ENCODE results near the gene TMEM258.

The TMEM258 gene

GRCh38 chr11:61810671-61811175 is 18.3 kb upstream of the TMEM258 start:
- TF ChIP-seq, protein P1, sequence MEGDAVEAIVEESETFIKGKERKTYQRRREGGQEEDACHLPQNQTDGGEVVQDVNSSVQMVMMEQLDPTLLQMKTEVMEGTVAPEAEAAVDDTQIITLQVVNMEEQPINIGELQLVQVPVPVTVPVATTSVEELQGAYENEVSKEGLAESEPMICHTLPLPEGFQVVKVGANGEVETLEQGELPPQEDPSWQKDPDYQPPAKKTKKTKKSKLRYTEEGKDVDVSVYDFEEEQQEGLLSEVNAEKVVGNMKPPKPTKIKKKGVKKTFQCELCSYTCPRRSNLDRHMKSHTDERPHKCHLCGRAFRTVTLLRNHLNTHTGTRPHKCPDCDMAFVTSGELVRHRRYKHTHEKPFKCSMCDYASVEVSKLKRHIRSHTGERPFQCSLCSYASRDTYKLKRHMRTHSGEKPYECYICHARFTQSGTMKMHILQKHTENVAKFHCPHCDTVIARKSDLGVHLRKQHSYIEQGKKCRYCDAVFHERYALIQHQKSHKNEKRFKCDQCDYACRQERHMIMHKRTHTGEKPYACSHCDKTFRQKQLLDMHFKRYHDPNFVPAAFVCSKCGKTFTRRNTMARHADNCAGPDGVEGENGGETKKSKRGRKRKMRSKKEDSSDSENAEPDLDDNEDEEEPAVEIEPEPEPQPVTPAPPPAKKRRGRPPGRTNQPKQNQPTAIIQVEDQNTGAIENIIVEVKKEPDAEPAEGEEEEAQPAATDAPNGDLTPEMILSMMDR (conservative IDR thresholded peaks at IDR 0.05; ENCODE audit: low read depth, low read length): no peak
- Histone ChIP-seq H3K36me3 (ENCODE audit: insufficient read depth) (no peaks in the 10 kb centered on the region), H3K79me2 (ENCODE audit: insufficient read depth, low read depth) (no peaks in the 10 kb centered on the region), H3K4me1 (ENCODE audit: low read depth, poor library complexity, severe bottlenecking) (no peaks in the 10 kb centered on the region), H3K27me3 (ENCODE audit: insufficient read depth, low read depth) (no peaks in the 10 kb centered on the region), H2AFZ (ENCODE audit: low read depth) (no peak overlapping the region), H3K27ac (no peak overlapping the region), H3K9ac (no peak overlapping the region), H4K20me1 (ENCODE audit: insufficient read depth) (no peaks in the 10 kb centered on the region), H3K4me2 (no peak overlapping the region), H3K4me3 (IDR thresholded peaks at IDR 0.05; ENCODE audit: insufficient read depth, low read depth, low read length) (no peak overlapping the region)

- no peaks in the 10 kb centered on the region for H3K4me1 ChIP-seq (ENCODE audit: low read depth, poor library complexity, severe bottlenecking)
- no peaks in the 10 kb centered on the region for H3K79me2 ChIP-seq (ENCODE audit: insufficient read depth, low read depth)
- no peak overlapping the region for H3K27ac ChIP-seq
- H3K4me2 ChIP-seq: no peak overlapping the region
- H2AFZ ChIP-seq (ENCODE audit: low read depth): no peak overlapping the region
- no peak overlapping the region for H3K4me3 ChIP-seq (IDR thresholded peaks at IDR 0.05; ENCODE audit: insufficient read depth, low read depth, low read length)
- TF ChIP-seq, protein P1 (conservative IDR thresholded peaks at IDR 0.05; ENCODE audit: low read depth, low read length): no peak
- no peak overlapping the region for H3K9ac ChIP-seq
- no peaks in the 10 kb centered on the region for H3K36me3 ChIP-seq (ENCODE audit: insufficient read depth)
- no peaks in the 10 kb centered on the region for H3K27me3 ChIP-seq (ENCODE audit: insufficient read depth, low read depth)
- no peaks in the 10 kb centered on the region for H4K20me1 ChIP-seq (ENCODE audit: insufficient read depth)
These were observed 14.4 kb upstream of the TMEM258 start for GRCh38 chr11:61806785-61807184.

GRCh38 chr11:61805146-61805545 is 12.7 kb upstream of the TMEM258 start:
- no peaks in the 10 kb centered on the region for H3K27me3 ChIP-seq (ENCODE audit: insufficient read depth, low read depth)
- H3K4me1 ChIP-seq (ENCODE audit: low read depth, poor library complexity, severe bottlenecking): no peaks in the 10 kb centered on the region
- H2AFZ ChIP-seq (ENCODE audit: low read depth): no peak overlapping the region
- H3K4me3 ChIP-seq (IDR thresholded peaks at IDR 0.05; ENCODE audit: insufficient read depth, low read depth, low read length): no peak overlapping the region
- TF ChIP-seq, protein P1 (conservative IDR thresholded peaks at IDR 0.05; ENCODE audit: low read depth, low read length): no peak
- H3K79me2 ChIP-seq (ENCODE audit: insufficient read depth, low read depth): no peaks in the 10 kb centered on the region
- no peaks in the 10 kb centered on the region for H4K20me1 ChIP-seq (ENCODE audit: insufficient read depth)
- no peaks in the 10 kb centered on the region for H3K36me3 ChIP-seq (ENCODE audit: insufficient read depth)
- H3K4me2 ChIP-seq: no peak overlapping the region
- H3K9ac ChIP-seq: no peak overlapping the region
- H3K27ac ChIP-seq: no peak overlapping the region

- H3K4me2 ChIP-seq: no peak overlapping the region
- TF ChIP-seq, protein P1 (conservative IDR thresholded peaks at IDR 0.05; ENCODE audit: low read depth, low read length): no peak
- no peaks in the 10 kb centered on the region for H3K27me3 ChIP-seq (ENCODE audit: insufficient read depth, low read depth)
- no peak overlapping the region for H3K4me3 ChIP-seq (IDR thresholded peaks at IDR 0.05; ENCODE audit: insufficient read depth, low read depth, low read length)
- no peaks in the 10 kb centered on the region for H3K4me1 ChIP-seq (ENCODE audit: low read depth, poor library complexity, severe bottlenecking)
- no peak overlapping the region for H3K9ac ChIP-seq
- H3K36me3 ChIP-seq (ENCODE audit: insufficient read depth): no peaks in the 10 kb centered on the region
- H4K20me1 ChIP-seq (ENCODE audit: insufficient read depth): no peaks in the 10 kb centered on the region
- H2AFZ ChIP-seq (ENCODE audit: low read depth): no peak overlapping the region
- H3K79me2 ChIP-seq (ENCODE audit: insufficient read depth, low read depth): no peaks in the 10 kb centered on the region; the same call in 1 of the 2 replicates
- H3K27ac ChIP-seq: no peak overlapping the region
These were observed 11.7 kb upstream of the TMEM258 start for GRCh38 chr11:61803889-61804647.

All from KMS-11 (cell line).